ENCODE measurements around the gene NTM. TPM values are rescaled to one million over a fixed set of nuclear protein-coding genes. Genes with fewer than 3 reads are reported as not detected.

NTM gene
- total and polyA plus RNA-seq, 2 donors from 2014 or later = 0.92 to 10.3 TPM

DNA sequence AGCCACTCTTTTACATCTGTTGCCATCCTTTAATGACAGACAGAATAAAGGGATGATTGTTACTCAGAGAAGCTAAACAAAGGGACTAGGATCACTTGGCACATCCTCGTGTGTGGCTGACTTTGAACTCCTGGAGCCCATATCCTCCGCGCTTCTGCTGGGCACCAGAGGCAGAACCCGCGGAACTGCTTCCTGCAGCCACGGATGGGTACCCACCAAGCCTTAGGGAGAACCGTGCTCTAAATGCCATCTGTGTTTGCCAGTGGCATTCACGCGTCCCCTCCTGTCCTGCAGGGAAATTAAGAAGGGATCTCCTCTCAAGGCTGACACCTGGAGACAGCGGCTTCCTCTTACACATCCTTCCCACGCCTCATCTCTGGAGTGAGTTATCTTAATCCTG lies 294.4 kb downstream of the NTM start:
- peak in 3 of 5 donors; percentile 35 to 51 (median 37) for DNase-seq
- Histone ChIP-seq H3K4me3 (ENCODE audit: low read length in 3 of 3) (no peak overlapping the region), H3K9ac (ENCODE audit: low read length in 3 of 3) (no peak overlapping the region), H3K36me3 (ENCODE audit: control insufficient read depth in 2 of 3, insufficient read depth in 3 of 3, low read length in 3 of 3) (no peaks in the 10 kb centered on the region), H3K27ac (ENCODE audit: low read depth in 2 of 2, low read length in 2 of 2) (no peak overlapping the region), H3K27me3 (ENCODE audit: control insufficient read depth, insufficient read depth, low read length) (no peaks in the 10 kb centered on the region), H3K9me3 (ENCODE audit: control insufficient read depth in 2 of 3, insufficient read depth in 1 of 3, low read length in 3 of 3) (no peaks in the 10 kb centered on the region), H3K4me1 (ENCODE audit: control insufficient read depth in 2 of 3, insufficient read depth in 2 of 3, low read depth in 1 of 3, low read length in 3 of 3) (peaks cover 0 to 2% (median 0%) of the 10 kb centered on the region in 3 donors)
- FAIRE-seq = no peak
- intact Hi-C loops (cut with DNase I) = no loop called here
- TF ChIP-seq CTCF (IDR thresholded peaks at IDR 0.05; ENCODE audit: borderline replicate concordance, extremely low read depth, insufficient read depth) = no peak

DNA sequence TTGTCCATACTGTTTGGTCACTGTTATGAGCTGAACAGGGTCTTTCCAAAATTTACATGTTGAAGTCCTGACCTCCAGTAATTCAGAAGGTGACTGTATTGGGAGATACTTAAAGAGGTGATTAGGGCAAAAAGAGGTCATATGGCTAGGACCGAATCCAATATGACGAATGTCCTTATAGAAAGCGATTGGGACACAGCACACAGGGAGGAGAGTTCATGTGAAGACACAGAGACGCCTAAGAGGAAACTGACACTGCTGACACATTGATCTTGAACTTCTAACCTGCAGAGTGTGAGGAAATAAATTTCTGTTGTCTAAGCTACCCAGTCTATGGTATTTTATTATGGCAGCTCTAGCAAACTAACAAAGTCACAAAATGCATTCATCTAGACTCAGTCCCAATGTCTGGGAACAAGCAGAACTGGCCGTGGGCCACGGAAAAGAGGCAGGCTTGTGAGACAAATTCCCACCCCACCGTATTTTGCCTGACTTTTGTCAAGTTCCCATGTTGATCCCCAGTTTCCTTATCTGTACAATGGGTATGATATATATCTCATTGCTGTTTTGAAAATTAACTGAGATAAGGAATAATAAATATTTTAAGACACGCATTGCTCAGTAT lies 295.0 kb downstream of the NTM start:
- FAIRE-seq = no peak
- no peaks in the 10 kb centered on the region for H3K36me3 ChIP-seq (ENCODE audit: control insufficient read depth in 2 of 3, insufficient read depth in 3 of 3, low read length in 3 of 3)
- intact Hi-C loops (cut with DNase I) = no loop called here
- TF ChIP-seq CTCF (IDR thresholded peaks at IDR 0.05; ENCODE audit: borderline replicate concordance, extremely low read depth, insufficient read depth) = no peak
- peaks cover 0 to 2% (median 0%) of the 10 kb centered on the region in 3 donors for H3K4me1 ChIP-seq (ENCODE audit: control insufficient read depth in 2 of 3, insufficient read depth in 2 of 3, low read depth in 1 of 3, low read length in 3 of 3)
- no peaks in the 10 kb centered on the region for H3K27me3 ChIP-seq (ENCODE audit: control insufficient read depth, insufficient read depth, low read length)
- no peak overlapping the region for H3K9ac ChIP-seq (ENCODE audit: low read length in 3 of 3)
- no peak overlapping the region for H3K4me3 ChIP-seq (ENCODE audit: low read length in 3 of 3)
- H3K27ac ChIP-seq (ENCODE audit: low read depth in 2 of 2, low read length in 2 of 2) = no peak overlapping the region
- no peaks in the 10 kb centered on the region for H3K9me3 ChIP-seq (ENCODE audit: control insufficient read depth in 2 of 3, insufficient read depth in 1 of 3, low read length in 3 of 3)
- peak in 1 of 5 donors; percentile 11 for DNase-seq

DNA sequence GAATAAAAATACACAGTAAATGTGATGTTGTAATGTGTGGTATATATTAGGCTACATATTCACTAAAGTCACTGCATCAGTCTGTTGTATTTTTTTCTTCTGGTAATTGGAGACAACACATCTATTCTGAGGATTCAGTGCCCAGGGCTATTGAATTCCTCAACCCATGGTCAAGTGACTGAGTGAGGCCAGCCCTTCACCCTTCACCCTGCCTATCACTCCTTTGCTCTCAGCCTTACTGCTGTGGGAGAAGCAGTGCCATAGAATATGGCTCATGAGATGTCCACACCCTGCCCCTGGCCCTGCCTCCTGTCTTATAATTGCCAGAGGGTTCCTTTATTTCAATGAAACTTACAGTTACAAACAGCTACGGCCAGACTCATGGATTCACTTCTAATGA lies 295.6 kb downstream of the NTM start:
- H3K36me3 ChIP-seq (ENCODE audit: control insufficient read depth in 2 of 3, insufficient read depth in 3 of 3, low read length in 3 of 3) = no peaks in the 10 kb centered on the region
- no peak overlapping the region for H3K27ac ChIP-seq (ENCODE audit: low read depth in 2 of 2, low read length in 2 of 2)
- DNase-seq (peak in 1 of 5 donors; percentile 6), FAIRE-seq (no peak)
- peaks cover 0 to 2% (median 0%) of the 10 kb centered on the region in 3 donors for H3K4me1 ChIP-seq (ENCODE audit: control insufficient read depth in 2 of 3, insufficient read depth in 2 of 3, low read depth in 1 of 3, low read length in 3 of 3)
- TF ChIP-seq CTCF (IDR thresholded peaks at IDR 0.05; ENCODE audit: borderline replicate concordance, extremely low read depth, insufficient read depth) = no peak
- H3K9me3 ChIP-seq (ENCODE audit: control insufficient read depth in 2 of 3, insufficient read depth in 1 of 3, low read length in 3 of 3) = no peaks in the 10 kb centered on the region
- no peak overlapping the region for H3K4me3 ChIP-seq (ENCODE audit: low read length in 3 of 3)
- H3K27me3 ChIP-seq (ENCODE audit: control insufficient read depth, insufficient read depth, low read length) = no peaks in the 10 kb centered on the region
- no peak overlapping the region for H3K9ac ChIP-seq (ENCODE audit: low read length in 3 of 3)
- intact Hi-C loops (cut with DNase I) = no loop called here

- Histone ChIP-seq H3K27ac (ENCODE audit: low read depth in 2 of 2, low read length in 2 of 2) (no peak overlapping the region), H3K9ac (ENCODE audit: low read length in 3 of 3) (no peak overlapping the region), H3K9me3 (ENCODE audit: control insufficient read depth in 2 of 3, insufficient read depth in 1 of 3, low read length in 3 of 3) (no peaks in the 10 kb centered on the region), H3K4me3 (ENCODE audit: low read length in 3 of 3) (no peak overlapping the region), H3K27me3 (ENCODE audit: control insufficient read depth, insufficient read depth, low read length) (no peaks in the 10 kb centered on the region), H3K4me1 (ENCODE audit: control insufficient read depth in 2 of 3, insufficient read depth in 2 of 3, low read depth in 1 of 3, low read length in 3 of 3) (peaks cover 0 to 2% (median 0%) of the 10 kb centered on the region in 3 donors), H3K36me3 (ENCODE audit: control insufficient read depth in 2 of 3, insufficient read depth in 3 of 3, low read length in 3 of 3) (no peaks in the 10 kb centered on the region)
- DNase-seq = peak in 1 of 5 donors; percentile 8
- FAIRE-seq = no peak
- intact Hi-C loops (cut with DNase I) = no loop called here
- no peak for TF ChIP-seq CTCF (IDR thresholded peaks at IDR 0.05; ENCODE audit: borderline replicate concordance, extremely low read depth, insufficient read depth)
Measured at GRCh38 chr11:131666617-131667016, 296.2 kb downstream of the NTM start.
